Effector memory CD8-positive, alpha-beta T cell (primary cell): ENCODE data around the gene MINDY4B.
A peak's percentile ranks its signal among the peaks of the same experiment; 100 is the strongest.

ENCODE experiments used
- ATAC-seq: fragments of 150-1000 bp; cut with Tn5 transposase; replicated peaks from 2 replicates; pipeline ENCODE4 v1.10.0; 2021; ENCODE audit warnings: mild to moderate bottlenecking, moderate library complexity
- DNase-seq, 3 experiments: peaks; one replicate each; pipeline ENCODE4 v3.0.0; 2021
- H3K27ac Mint-ChIP-seq, 2 donors: one replicate each; pipeline ENCODE4 v1.8.0; 2022; ENCODE audit warnings: mild to moderate bottlenecking in 2 of 2, mixed read lengths in 2 of 2, moderate library complexity in 2 of 2
- H3K27me3 Mint-ChIP-seq, 2 donors: one replicate each; pipeline ENCODE4 v1.8.0; 2022; ENCODE audit warnings: mixed read lengths in 2 of 2
- H3K36me3 Mint-ChIP-seq: one replicate; pipeline ENCODE4 v1.8.0; 2022; ENCODE audit warnings: mild to moderate bottlenecking, moderate library complexity, mixed read lengths; ENCODE audit not compliant: insufficient read depth
- H3K4me1 Mint-ChIP-seq, 2 donors: one replicate each; pipeline ENCODE4 v1.8.0; 2022; ENCODE audit warnings: low read depth in 2 of 2, mixed read lengths in 2 of 2
- H3K4me3 Mint-ChIP-seq, 2 donors: one replicate each; pipeline ENCODE4 v1.8.0; 2022; ENCODE audit warnings: mild to moderate bottlenecking in 2 of 2, mixed read lengths in 2 of 2, moderate library complexity in 2 of 2
- H3K9me3 Mint-ChIP-seq, 2 donors: one replicate each; pipeline ENCODE4 v1.8.0; 2022; ENCODE audit warnings: mixed read lengths in 2 of 2
- total RNA-seq, 9 experiments: gene quantifications; one replicate each; lab custom pipeline; 2026; lab: John Stamatoyannopoulos, UW

The MINDY4B gene
- 0 to 0.06 (median 0) reads per million in 9 experiments for total RNA-seq

- ATAC-seq, result no peak
- no peak for DNase-seq
- Mint-ChIP-seq H3K36me3 (no peaks in the 10 kb centered on the region), H3K4me3 (no peak within 1 kb of the TSS), H3K27me3 (peaks cover 52 to 63% of the 10 kb centered on the region in 2 donors), H3K27ac (no peak within 1 kb of the TSS), H3K9me3 (no peaks in the 10 kb centered on the region), H3K4me1 (no peaks in the 10 kb centered on the region)
Observed at GRCh38 chr3:150905339-150905738, at the start of gene MINDY4B. Gene MINDY4B (minus strand): TSS chr3:150905439. CDS start chr3:150905439, 0 bp downstream.

- Mint-ChIP-seq H3K4me1 (no peaks in the 10 kb centered on the region), H3K4me3 (no peak overlapping the region), H3K9me3 (no peaks in the 10 kb centered on the region), H3K27me3 (peaks cover 31 to 42% of the 10 kb centered on the region in 2 donors), H3K27ac (no peak overlapping the region), H3K36me3 (no peaks in the 10 kb centered on the region)
- no peak for ATAC-seq
- no peak for DNase-seq
Observed at GRCh38 chr3:150951923-150952322, 46.7 kb upstream of the MINDY4B start.

GRCh38 chr3:150945226-150946032, 40.2 kb upstream of the MINDY4B start:
- Mint-ChIP-seq H3K9me3 (no peaks in the 10 kb centered on the region), H3K27me3 (peaks cover 55 to 62% of the 10 kb centered on the region in 2 donors), H3K4me1 (no peaks in the 10 kb centered on the region), H3K27ac (peak overlapping the region in 1 of 2 donors; percentile 27), H3K4me3 (no peak overlapping the region), H3K36me3 (no peaks in the 10 kb centered on the region)
- no peak for ATAC-seq
- no peak for DNase-seq

GRCh38 chr3:150942221-150942620, 37.0 kb upstream of the MINDY4B start:
- no peaks in the 10 kb centered on the region for H3K9me3 Mint-ChIP-seq
- peaks cover 67% of the 10 kb centered on the region in 2 donors for H3K27me3 Mint-ChIP-seq
- H3K4me3 Mint-ChIP-seq, result no peak overlapping the region
- no peaks in the 10 kb centered on the region for H3K36me3 Mint-ChIP-seq
- no peak overlapping the region for H3K27ac Mint-ChIP-seq
- no peaks in the 10 kb centered on the region for H3K4me1 Mint-ChIP-seq
- ATAC-seq (no peak), DNase-seq (no peak)

- no peaks in the 10 kb centered on the region for H3K36me3 Mint-ChIP-seq
- peaks cover 55 to 71% of the 10 kb centered on the region in 2 donors for H3K27me3 Mint-ChIP-seq
- H3K4me1 Mint-ChIP-seq, result no peaks in the 10 kb centered on the region
- no peaks in the 10 kb centered on the region for H3K9me3 Mint-ChIP-seq
- H3K27ac Mint-ChIP-seq, result no peak overlapping the region
- no peak overlapping the region for H3K4me3 Mint-ChIP-seq
- no peak for DNase-seq
- no peak for ATAC-seq
Observed at GRCh38 chr3:150936693-150937092, 31.5 kb upstream of the MINDY4B start.

GRCh38 chr3:150933473-150933995, 28.3 kb upstream of the MINDY4B start:
- H3K27me3 Mint-ChIP-seq, result peaks cover 61 to 62% of the 10 kb centered on the region in 2 donors
- H3K27ac Mint-ChIP-seq, result no peak overlapping the region
- H3K4me1 Mint-ChIP-seq, result no peaks in the 10 kb centered on the region
- DNase-seq (no peak), ATAC-seq (no peak)
- no peaks in the 10 kb centered on the region for H3K9me3 Mint-ChIP-seq
- H3K4me3 Mint-ChIP-seq, result no peak overlapping the region
- no peaks in the 10 kb centered on the region for H3K36me3 Mint-ChIP-seq

- ATAC-seq (no peak), DNase-seq (no peak)
- Mint-ChIP-seq H3K4me3 (no peak overlapping the region), H3K4me1 (no peaks in the 10 kb centered on the region), H3K27me3 (peaks cover 47 to 55% of the 10 kb centered on the region in 2 donors), H3K36me3 (no peaks in the 10 kb centered on the region), H3K27ac (no peak overlapping the region), H3K9me3 (no peaks in the 10 kb centered on the region)
Observed at GRCh38 chr3:150931745-150932144, 26.5 kb upstream of the MINDY4B start.

GRCh38 chr3:150930839-150931238, 25.6 kb upstream of the MINDY4B start:
- no peak for DNase-seq

GRCh38 chr3:150928234-150928633, 23.0 kb upstream of the MINDY4B start:
- peaks cover 65 to 67% of the 10 kb centered on the region in 2 donors for H3K27me3 Mint-ChIP-seq

More at GRCh38 chr3:150930839-150931238, 25.6 kb upstream of the MINDY4B start:
- Mint-ChIP-seq H3K27ac (no peak overlapping the region), H3K9me3 (no peaks in the 10 kb centered on the region), H3K36me3 (no peaks in the 10 kb centered on the region), H3K27me3 (peaks cover 41 to 51% of the 10 kb centered on the region in 2 donors), H3K4me1 (peaks cover 0 to 1% of the 10 kb centered on the region in 2 donors), H3K4me3 (no peak overlapping the region)
- ATAC-seq, result no peak

GRCh38 chr3:150926328-150926727, 21.1 kb upstream of the MINDY4B start:
- Mint-ChIP-seq H3K9me3 (no peaks in the 10 kb centered on the region), H3K27me3 (peaks cover 55 to 67% of the 10 kb centered on the region in 2 donors), H3K4me1 (peaks cover 6% of the 10 kb centered on the region in 2 donors), H3K27ac (no peak overlapping the region), H3K36me3 (no peaks in the 10 kb centered on the region), H3K4me3 (no peak overlapping the region)
- DNase-seq (no peak), ATAC-seq (no peak)

More at GRCh38 chr3:150928234-150928633, 23.0 kb upstream of the MINDY4B start:
- DNase-seq (no peak), ATAC-seq (no peak)
- no peak overlapping the region for H3K4me3 Mint-ChIP-seq
- H3K4me1 Mint-ChIP-seq, result peaks cover 6% of the 10 kb centered on the region in 2 donors
- H3K36me3 Mint-ChIP-seq, result no peaks in the 10 kb centered on the region
- no peak overlapping the region for H3K27ac Mint-ChIP-seq
- H3K9me3 Mint-ChIP-seq, result no peaks in the 10 kb centered on the region

- DNase-seq, result peak; percentile 13 to 17 (median 15)
- peaks cover 55 to 70% of the 10 kb centered on the region in 2 donors for H3K27me3 Mint-ChIP-seq
- peaks cover 6% of the 10 kb centered on the region in 2 donors for H3K4me1 Mint-ChIP-seq
- peak; percentile 62 for ATAC-seq
- no peaks in the 10 kb centered on the region for H3K9me3 Mint-ChIP-seq
- no peaks in the 10 kb centered on the region for H3K36me3 Mint-ChIP-seq
- peak overlapping the region in 1 of 2 donors; percentile 54 for H3K4me3 Mint-ChIP-seq
- H3K27ac Mint-ChIP-seq, result no peak overlapping the region
Observed at GRCh38 chr3:150925751-150926201, 20.5 kb upstream of the MINDY4B start.

GRCh38 chr3:150922611-150923010, 17.4 kb upstream of the MINDY4B start:
- H3K36me3 Mint-ChIP-seq, result no peaks in the 10 kb centered on the region
- no peak overlapping the region for H3K4me3 Mint-ChIP-seq
- peaks cover 57 to 80% of the 10 kb centered on the region in 2 donors for H3K27me3 Mint-ChIP-seq
- DNase-seq, result no peak
- peaks cover 6% of the 10 kb centered on the region in 2 donors for H3K4me1 Mint-ChIP-seq
- no peak for ATAC-seq
- H3K27ac Mint-ChIP-seq, result no peak overlapping the region
- H3K9me3 Mint-ChIP-seq, result no peaks in the 10 kb centered on the region

- ATAC-seq (no peak), DNase-seq (no peak)
- Mint-ChIP-seq H3K4me3 (no peak overlapping the region), H3K9me3 (no peaks in the 10 kb centered on the region), H3K27ac (no peak overlapping the region), H3K27me3 (peaks cover 55 to 86% of the 10 kb centered on the region in 2 donors), H3K36me3 (no peaks in the 10 kb centered on the region), H3K4me1 (peaks cover 6% of the 10 kb centered on the region in 2 donors)
Observed at GRCh38 chr3:150921209-150921608, 16.0 kb upstream of the MINDY4B start.

GRCh38 chr3:150920236-150920635, 15.0 kb upstream of the MINDY4B start:
- Mint-ChIP-seq H3K4me3 (no peak overlapping the region), H3K9me3 (no peaks in the 10 kb centered on the region), H3K27me3 (peaks cover 45 to 81% of the 10 kb centered on the region in 2 donors), H3K36me3 (no peaks in the 10 kb centered on the region), H3K27ac (no peak overlapping the region), H3K4me1 (peaks cover 0 to under 1% of the 10 kb centered on the region in 2 donors)
- ATAC-seq, result no peak
- no peak for DNase-seq
